HG03159 (cell line): ENCODE results near the gene IL17RE.

Experiments used
- ATAC-seq: cut with Tn5 transposase; IDR thresholded peaks from one replicate; pipeline ENCODE4 v1.9.1; 2021; ENCODE audit warnings: mild to moderate bottlenecking, moderate library complexity; ENCODE audit not compliant: unreplicated experiment

The IL17RE gene

GRCh38 chr3:9903238-9903624 lies 583 bp downstream of the IL17RE start:
- ATAC-seq: no peak

- no peak for ATAC-seq
Measured at GRCh38 chr3:9903904-9904303, 1.3 kb downstream of the IL17RE start.

- ATAC-seq: no peak
Measured at GRCh38 chr3:9906480-9906879, 3.8 kb downstream of the IL17RE start.

- no peak for ATAC-seq
Measured at GRCh38 chr3:9908286-9908685, 5.6 kb downstream of the IL17RE start.

- ATAC-seq: no peak
Measured at GRCh38 chr3:9909221-9910013, 6.8 kb downstream of the IL17RE start.

- ATAC-seq: no peak
Measured at GRCh38 chr3:9911863-9912262, 9.2 kb downstream of the IL17RE start.

- no peak for ATAC-seq
Measured at GRCh38 chr3:9912294-9912935, 9.8 kb downstream of the IL17RE start.

GRCh38 chr3:9913601-9914000 lies 11.0 kb downstream of the IL17RE start:
- no peak for ATAC-seq

GRCh38 chr3:9914011-9914410 lies 11.4 kb downstream of the IL17RE start:
- no peak for ATAC-seq

GRCh38 chr3:9914559-9915253 lies 12.1 kb downstream of the IL17RE start:
- no peak for ATAC-seq

- ATAC-seq: no peak
Measured at GRCh38 chr3:9915254-9916141, 12.8 kb downstream of the IL17RE start.

- no peak for ATAC-seq
Measured at GRCh38 chr3:9916346-9916733, 13.7 kb downstream of the IL17RE start.

- ATAC-seq: no peak
Measured at GRCh38 chr3:9916734-9917680, 14.4 kb downstream of the IL17RE start, which contains the start of gene IL17RC. Gene IL17RC (plus strand): TSS chr3:9917098. CDS start chr3:9917316, 218 bp downstream.

- no peak for ATAC-seq
Measured at GRCh38 chr3:9917820-9918219, 15.2 kb downstream of the IL17RE start.

GRCh38 chr3:9918261-9919038 lies 15.8 kb downstream of the IL17RE start:
- ATAC-seq: no peak

- no peak for ATAC-seq
Measured at GRCh38 chr3:9928158-9928557, 25.5 kb downstream of the IL17RE start.

- ATAC-seq: no peak
Measured at GRCh38 chr3:9930804-9931418, 28.3 kb downstream of the IL17RE start.

GRCh38 chr3:9932535-9932842 lies 29.8 kb downstream of the IL17RE start:
- ATAC-seq: no peak
